Measurements from ENCODE around the gene SMPD3. TPM values are rescaled to one million over a fixed set of nuclear protein-coding genes. Genes with fewer than 3 reads are reported as not detected.

Gene SMPD3
- total RNA-seq, 1 donor from 2014 or later: 85.4 TPM

GRCh38 chr16:68479271-68479670 lies 31.0 kb upstream of the SMPD3 start:
- H3K4me3 Mint-ChIP-seq (ENCODE audit: unreplicated experiment): no peak overlapping the region
- no peak for TF ChIP-seq CTCF (IDR thresholded peaks at IDR 0.05; ENCODE audit: partially characterized antibody, unreplicated experiment)
- DNase-seq: no peak
- no peak overlapping the region for H3K27ac Mint-ChIP-seq (ENCODE audit: unreplicated experiment)
- H3K4me1 Mint-ChIP-seq (ENCODE audit: low read depth, unreplicated experiment): no peaks in the 10 kb centered on the region
- peaks cover 4% of the 10 kb centered on the region for H3K27me3 Mint-ChIP-seq (ENCODE audit: unreplicated experiment)
- H3K9me3 Mint-ChIP-seq (ENCODE audit: unreplicated experiment): peaks cover 6% of the 10 kb centered on the region
- H3K36me3 Mint-ChIP-seq (ENCODE audit: unreplicated experiment): peaks cover 9% of the 10 kb centered on the region

GRCh38 chr16:68478526-68479250 lies 30.4 kb upstream of the SMPD3 start:
- Mint-ChIP-seq H3K4me1 (ENCODE audit: low read depth, unreplicated experiment) (no peaks in the 10 kb centered on the region), H3K36me3 (ENCODE audit: unreplicated experiment) (peaks cover 9% of the 10 kb centered on the region), H3K4me3 (ENCODE audit: unreplicated experiment) (no peak overlapping the region), H3K27ac (ENCODE audit: unreplicated experiment) (no peak overlapping the region), H3K9me3 (ENCODE audit: unreplicated experiment) (peaks cover 7% of the 10 kb centered on the region), H3K27me3 (ENCODE audit: unreplicated experiment) (peaks cover 4% of the 10 kb centered on the region)
- TF ChIP-seq CTCF (IDR thresholded peaks at IDR 0.05; ENCODE audit: partially characterized antibody, unreplicated experiment): no peak
- no peak for DNase-seq

GRCh38 chr16:68475071-68475470 lies 26.8 kb upstream of the SMPD3 start:
- no peak for TF ChIP-seq CTCF (IDR thresholded peaks at IDR 0.05; ENCODE audit: partially characterized antibody, unreplicated experiment)
- Mint-ChIP-seq H3K9me3 (ENCODE audit: unreplicated experiment) (peaks cover 10% of the 10 kb centered on the region), H3K36me3 (ENCODE audit: unreplicated experiment) (peaks cover 9% of the 10 kb centered on the region), H3K27ac (ENCODE audit: unreplicated experiment) (no peak overlapping the region), H3K4me1 (ENCODE audit: low read depth, unreplicated experiment) (no peaks in the 10 kb centered on the region), H3K27me3 (ENCODE audit: unreplicated experiment) (peaks cover 6% of the 10 kb centered on the region), H3K4me3 (ENCODE audit: unreplicated experiment) (no peak overlapping the region)
- DNase-seq: no peak

- Mint-ChIP-seq H3K27ac (ENCODE audit: unreplicated experiment) (no peak overlapping the region), H3K4me3 (ENCODE audit: unreplicated experiment) (no peak overlapping the region), H3K9me3 (ENCODE audit: unreplicated experiment) (peaks cover 8% of the 10 kb centered on the region), H3K4me1 (ENCODE audit: low read depth, unreplicated experiment) (no peaks in the 10 kb centered on the region), H3K27me3 (ENCODE audit: unreplicated experiment) (peaks cover 4% of the 10 kb centered on the region), H3K36me3 (ENCODE audit: unreplicated experiment) (peaks cover 4% of the 10 kb centered on the region)
- no peak for TF ChIP-seq CTCF (IDR thresholded peaks at IDR 0.05; ENCODE audit: partially characterized antibody, unreplicated experiment)
- no peak for DNase-seq
Observed at GRCh38 chr16:68473358-68474070, 25.2 kb upstream of the SMPD3 start.

- H3K27ac Mint-ChIP-seq (ENCODE audit: unreplicated experiment): no peak overlapping the region
- peaks cover 4% of the 10 kb centered on the region for H3K27me3 Mint-ChIP-seq (ENCODE audit: unreplicated experiment)
- H3K4me1 Mint-ChIP-seq (ENCODE audit: low read depth, unreplicated experiment): no peaks in the 10 kb centered on the region
- no peak overlapping the region for H3K4me3 Mint-ChIP-seq (ENCODE audit: unreplicated experiment)
- TF ChIP-seq CTCF (IDR thresholded peaks at IDR 0.05; ENCODE audit: partially characterized antibody, unreplicated experiment): no peak
- peaks cover 5% of the 10 kb centered on the region for H3K9me3 Mint-ChIP-seq (ENCODE audit: unreplicated experiment)
- DNase-seq: no peak
- H3K36me3 Mint-ChIP-seq (ENCODE audit: unreplicated experiment): no peaks in the 10 kb centered on the region
Observed at GRCh38 chr16:68472581-68472980, 24.3 kb upstream of the SMPD3 start.

Measured in glutamatergic neuron (in vitro differentiated cells).